ENCODE data around the gene FEM1B.

FEM1B gene

GRCh38 chr15:68241088-68241935 is 36.2 kb upstream of the FEM1B start:
- Histone ChIP-seq H3K9me3 (0 out of 2 replicates have a peak, but pooled peaks cover 5% of the 10 kb centered on the region), H3K36me3 (replicated peaks) (no peaks in the 10 kb centered on the region), H3K4me3 (no peak overlapping the region), H3K27me3 (ENCODE audit: low read depth) (no peaks in the 10 kb centered on the region), H3K4me1 (no peaks in the 10 kb centered on the region)
- DNase-seq (ENCODE audit: low spot score in 2 of 2) = no peak
- in situ Hi-C loops (cut with MboI; ENCODE audit: low sequenced_read_pairs) = no loop called here

GRCh38 chr15:68244235-68244634 is 33.3 kb upstream of the FEM1B start:
- in situ Hi-C loops (cut with MboI; ENCODE audit: low sequenced_read_pairs) = no loop called here
- Histone ChIP-seq H3K4me1 (no peaks in the 10 kb centered on the region), H3K4me3 (no peak overlapping the region), H3K27me3 (ENCODE audit: low read depth) (peaks cover 4% of the 10 kb centered on the region), H3K36me3 (replicated peaks) (no peaks in the 10 kb centered on the region), H3K9me3 (peaks cover 5% of the 10 kb centered on the region; the same call in 1 of the 2 replicates)
- no peak for DNase-seq (ENCODE audit: low spot score in 2 of 2)

- Histone ChIP-seq H3K4me3 (no peak overlapping the region), H3K4me1 (no peaks in the 10 kb centered on the region), H3K36me3 (replicated peaks) (no peaks in the 10 kb centered on the region), H3K9me3 (peaks cover 2% of the 10 kb centered on the region; the same call in 1 of the 2 replicates), H3K27me3 (ENCODE audit: low read depth) (peaks cover 17% of the 10 kb centered on the region)
- DNase-seq (ENCODE audit: low spot score in 2 of 2) = no peak
- in situ Hi-C loops (cut with MboI; ENCODE audit: low sequenced_read_pairs) = no loop called here
These were observed 28.4 kb upstream of the FEM1B start for GRCh38 chr15:68249058-68249713.

- Histone ChIP-seq H3K27me3 (ENCODE audit: low read depth) (peaks cover 40% of the 10 kb centered on the region), H3K4me1 (no peaks in the 10 kb centered on the region), H3K4me3 (no peak overlapping the region), H3K9me3 (no peaks in the 10 kb centered on the region), H3K36me3 (replicated peaks) (no peaks in the 10 kb centered on the region)
- in situ Hi-C loops (cut with MboI; ENCODE audit: low sequenced_read_pairs) = no loop called here
- DNase-seq (ENCODE audit: low spot score in 2 of 2) = peak; percentile 79 to 98
These were observed 24.5 kb upstream of the FEM1B start for GRCh38 chr15:68252925-68253534.

GRCh38 chr15:68256675-68257450 is 20.7 kb upstream of the FEM1B start:
- H3K4me1 ChIP-seq = no peaks in the 10 kb centered on the region
- in situ Hi-C loops (cut with MboI; ENCODE audit: low sequenced_read_pairs) = no loop called here
- H3K27me3 ChIP-seq (ENCODE audit: low read depth) = peaks cover 49% of the 10 kb centered on the region
- H3K9me3 ChIP-seq = no peaks in the 10 kb centered on the region
- no peak for DNase-seq (ENCODE audit: low spot score in 2 of 2)
- H3K36me3 ChIP-seq (replicated peaks) = no peaks in the 10 kb centered on the region
- no peak overlapping the region for H3K4me3 ChIP-seq

GRCh38 chr15:68258692-68259091 is 18.9 kb upstream of the FEM1B start:
- DNase-seq (ENCODE audit: low spot score in 2 of 2) = no peak
- H3K36me3 ChIP-seq (replicated peaks) = no peaks in the 10 kb centered on the region
- H3K4me3 ChIP-seq = no peak overlapping the region
- peaks cover 45% of the 10 kb centered on the region for H3K27me3 ChIP-seq (ENCODE audit: low read depth)
- in situ Hi-C loops (cut with MboI; ENCODE audit: low sequenced_read_pairs) = no loop called here
- no peaks in the 10 kb centered on the region for H3K9me3 ChIP-seq
- peaks cover 14% of the 10 kb centered on the region for H3K4me1 ChIP-seq

GRCh38 chr15:68259883-68260282 is 17.7 kb upstream of the FEM1B start:
- Histone ChIP-seq H3K4me3 (no peak overlapping the region), H3K36me3 (replicated peaks) (no peaks in the 10 kb centered on the region), H3K4me1 (peaks cover 20% of the 10 kb centered on the region), H3K9me3 (no peaks in the 10 kb centered on the region), H3K27me3 (ENCODE audit: low read depth) (peaks cover 45% of the 10 kb centered on the region)
- no peak for DNase-seq (ENCODE audit: low spot score in 2 of 2)
- in situ Hi-C loops (cut with MboI; ENCODE audit: low sequenced_read_pairs) = no loop called here

GRCh38 chr15:68261241-68261640 is 16.3 kb upstream of the FEM1B start:
- H3K36me3 ChIP-seq (replicated peaks) = no peaks in the 10 kb centered on the region
- in situ Hi-C loops (cut with MboI; ENCODE audit: low sequenced_read_pairs) = no loop called here
- no peak for DNase-seq (ENCODE audit: low spot score in 2 of 2)
- peaks cover 47% of the 10 kb centered on the region for H3K27me3 ChIP-seq (ENCODE audit: low read depth)
- peaks cover 21% of the 10 kb centered on the region for H3K4me1 ChIP-seq
- no peak overlapping the region for H3K4me3 ChIP-seq
- no peaks in the 10 kb centered on the region for H3K9me3 ChIP-seq

GRCh38 chr15:68261980-68262379 is 15.6 kb upstream of the FEM1B start:
- Histone ChIP-seq H3K36me3 (replicated peaks) (no peaks in the 10 kb centered on the region), H3K9me3 (no peaks in the 10 kb centered on the region), H3K27me3 (ENCODE audit: low read depth) (peaks cover 49% of the 10 kb centered on the region), H3K4me3 (no peak overlapping the region), H3K4me1 (peaks cover 21% of the 10 kb centered on the region)
- in situ Hi-C loops (cut with MboI; ENCODE audit: low sequenced_read_pairs) = no loop called here
- DNase-seq (ENCODE audit: low spot score in 2 of 2) = no peak

- H3K4me1 ChIP-seq = peaks cover 21% of the 10 kb centered on the region
- H3K27me3 ChIP-seq (ENCODE audit: low read depth) = peaks cover 54% of the 10 kb centered on the region
- no peaks in the 10 kb centered on the region for H3K36me3 ChIP-seq (replicated peaks)
- no peaks in the 10 kb centered on the region for H3K9me3 ChIP-seq
- H3K4me3 ChIP-seq = no peak overlapping the region
- in situ Hi-C loops (cut with MboI; ENCODE audit: low sequenced_read_pairs) = no loop called here
- peak; percentile 63 to 97 for DNase-seq (ENCODE audit: low spot score in 2 of 2)
These were observed 14.8 kb upstream of the FEM1B start for GRCh38 chr15:68262514-68263356.

GRCh38 chr15:68264282-68264681 is 13.3 kb upstream of the FEM1B start:
- H3K4me1 ChIP-seq = peaks cover 21% of the 10 kb centered on the region
- peaks cover 59% of the 10 kb centered on the region for H3K27me3 ChIP-seq (ENCODE audit: low read depth)
- no peaks in the 10 kb centered on the region for H3K36me3 ChIP-seq (replicated peaks)
- no peak for DNase-seq (ENCODE audit: low spot score in 2 of 2)
- no peak overlapping the region for H3K4me3 ChIP-seq
- H3K9me3 ChIP-seq = no peaks in the 10 kb centered on the region
- in situ Hi-C loops (cut with MboI; ENCODE audit: low sequenced_read_pairs) = no loop called here

- peaks cover 21% of the 10 kb centered on the region for H3K4me1 ChIP-seq
- no peaks in the 10 kb centered on the region for H3K9me3 ChIP-seq
- in situ Hi-C loops (cut with MboI; ENCODE audit: low sequenced_read_pairs) = no loop called here
- H3K27me3 ChIP-seq (ENCODE audit: low read depth) = peaks cover 52% of the 10 kb centered on the region
- H3K4me3 ChIP-seq = no peak overlapping the region
- no peaks in the 10 kb centered on the region for H3K36me3 ChIP-seq (replicated peaks)
- DNase-seq (ENCODE audit: low spot score in 2 of 2) = no peak
These were observed 12.5 kb upstream of the FEM1B start for GRCh38 chr15:68265081-68265480.

GRCh38 chr15:68265674-68266073 is 11.9 kb upstream of the FEM1B start:
- peaks cover 21% of the 10 kb centered on the region for H3K4me1 ChIP-seq
- no peaks in the 10 kb centered on the region for H3K9me3 ChIP-seq
- DNase-seq (ENCODE audit: low spot score in 2 of 2) = no peak
- H3K4me3 ChIP-seq = no peak overlapping the region
- in situ Hi-C loops (cut with MboI; ENCODE audit: low sequenced_read_pairs) = no loop called here
- no peaks in the 10 kb centered on the region for H3K36me3 ChIP-seq (replicated peaks)
- H3K27me3 ChIP-seq (ENCODE audit: low read depth) = peaks cover 49% of the 10 kb centered on the region

Data from HAP-1 (cell line).